HEK293T (cell line): ENCODE results near the gene NID2.

Experiments
- ELF4 ChIP-seq: fragments of 450-650 bp; IDR thresholded peaks from 2 replicates; pipeline ENCODE4 v1.6.1; 2017; ENCODE audit warnings: antibody characterized with exemption
- FOXK2 ChIP-seq: fragments of 450-650 bp; IDR thresholded peaks from 2 replicates; pipeline ENCODE4 v1.6.1; 2016; ENCODE audit warnings: mild to moderate bottlenecking
- L3MBTL2 ChIP-seq: fragments of 450-650 bp; conservative IDR thresholded peaks from 2 replicates; pipeline ENCODE4 v1.6.1; 2016; ENCODE audit warnings: mild to moderate bottlenecking
- ZNF384 ChIP-seq: fragments of 450-650 bp; IDR thresholded peaks from 2 replicates; pipeline ENCODE4 v1.6.1; 2016

DNA sequence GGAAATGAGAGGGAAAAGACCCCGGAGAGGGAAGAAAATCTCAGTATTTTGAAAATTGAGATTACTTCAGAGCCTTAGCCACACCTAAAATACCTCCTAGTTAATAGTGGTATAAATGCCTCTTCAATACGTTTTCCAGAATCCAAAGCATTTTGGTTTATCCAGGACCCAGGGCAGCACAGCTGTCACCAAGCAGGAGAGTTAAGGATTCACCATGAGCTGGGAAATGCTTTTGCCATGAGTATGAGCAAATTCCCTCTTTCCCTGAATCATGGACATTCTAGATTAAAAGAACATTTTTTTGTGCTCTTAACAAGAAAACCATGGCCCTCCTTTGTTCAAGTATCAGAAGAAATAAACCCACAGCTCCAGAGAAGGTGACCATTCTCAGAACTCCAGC is 101.3 kb downstream of the NID2 start:
- TF ChIP-seq ELF4 = no peak
- no peak for TF ChIP-seq FOXK2
- no peak for TF ChIP-seq L3MBTL2
- TF ChIP-seq ZNF384 = no peak
